Lung (tissue), 12 donors: ENCODE results near the gene FAM81A. TPM values are rescaled to one million over a fixed set of nuclear protein-coding genes. Genes with fewer than 3 reads are reported as not detected.

Experiments
- ATAC-seq: fragments of 200-7000 bp; cut with Tn5 transposase; one replicate; pipeline ENCODE4 v1.9.1; 2020; ENCODE audit warnings: moderate number of reproducible peaks; ENCODE audit not compliant: insufficient read depth, low FRiP score
- DNase-seq, 3 donors: peaks; one replicate each; pipeline ENCODE4 v3.0.0-alpha.2; 2013 to 2017
- H3K27ac ChIP-seq, 2 donors: one replicate each; pipeline ENCODE4 v1.5.1; 2013; ENCODE audit warnings: mild to moderate bottlenecking in 2 of 2, moderate library complexity in 2 of 2, control low read depth in 1 of 2, inconsistent platforms in 1 of 2, low read depth in 1 of 2, low read length in 1 of 2
- H3K27me3 ChIP-seq, 3 donors: one replicate each; pipeline ENCODE4 v1.5.1; 2013; ENCODE audit warnings: low read length in 2 of 3; ENCODE audit not compliant: control insufficient read depth in 3 of 3, insufficient read depth in 3 of 3
- H3K36me3 ChIP-seq, 4 donors: one replicate each; pipeline ENCODE4 v1.5.1; 2013; ENCODE audit warnings: low read length in 4 of 4, mild to moderate bottlenecking in 1 of 4, moderate library complexity in 1 of 4; ENCODE audit not compliant: control insufficient read depth in 4 of 4, insufficient read depth in 4 of 4
- H3K4me1 ChIP-seq, 5 donors: one replicate each; pipeline ENCODE4 v1.5.1; 2013; ENCODE audit warnings: low read length in 5 of 5, mild to moderate bottlenecking in 2 of 5, moderate library complexity in 1 of 5; ENCODE audit not compliant: control insufficient read depth in 5 of 5, insufficient read depth in 5 of 5
- H3K4me3 ChIP-seq: one replicate; pipeline ENCODE4 v1.5.1; 2013; ENCODE audit warnings: mild to moderate bottlenecking, control low read depth, moderate library complexity
- H3K9ac ChIP-seq, 2 donors: one replicate each; pipeline ENCODE4 v1.5.1; 2013; ENCODE audit warnings: low read length in 2 of 2, control low read depth in 1 of 2; ENCODE audit not compliant: insufficient read depth in 1 of 2
- H3K9me3 ChIP-seq, 4 donors: one replicate each; pipeline ENCODE4 v1.5.1; 2013; ENCODE audit warnings: low read length in 3 of 4, mild to moderate bottlenecking in 1 of 4, moderate library complexity in 1 of 4; ENCODE audit not compliant: control insufficient read depth in 4 of 4, insufficient read depth in 3 of 4
- WGBS, 2 donors: extraction: QIAGEN DNeasy Blood & Tissue Kit; methylation state at CpG; one replicate each; pipeline ENCODE4 v1.1.7; 2013; 5-methylcytosine and 5-hydroxymethylcytosine counted together
- polyA plus RNA-seq, 2 donors: library from polyadenylated mRNA; stranded (reverse); fragments of 200-250 nt; gene quantifications; one replicate each; pipeline ENCODE4 v1.2.1, GENCODE V29; 2013
- total RNA-seq, 2 donors: library from RNA; depleted of rRNA in 1 of 2; stranded (reverse); fragments of >200 nt in 1 of 2; gene quantifications; one replicate each; pipeline ENCODE4 v1.2.1, GENCODE V29; 2014 to 2021
- TF ChIP-seq, protein P1 (sequence below): IDR thresholded peaks from 2 replicates; pipeline ENCODE4 v1.5.1; 2012; ENCODE audit warnings: mild to moderate bottlenecking; ENCODE audit errors: control extremely low read depth, extremely low read depth
- donor health status: control.
- donor health status: control.
- donor health status: Bipolar disorder and iron deficiency.
- donor health status: healthy.
- donor health status: DM: yes; HTN: yes; CAD: no.

FAM81A gene
- total and polyA plus RNA-seq, 4 donors, result 0.67 to 2.9 (median 1.7) TPM

DNA sequence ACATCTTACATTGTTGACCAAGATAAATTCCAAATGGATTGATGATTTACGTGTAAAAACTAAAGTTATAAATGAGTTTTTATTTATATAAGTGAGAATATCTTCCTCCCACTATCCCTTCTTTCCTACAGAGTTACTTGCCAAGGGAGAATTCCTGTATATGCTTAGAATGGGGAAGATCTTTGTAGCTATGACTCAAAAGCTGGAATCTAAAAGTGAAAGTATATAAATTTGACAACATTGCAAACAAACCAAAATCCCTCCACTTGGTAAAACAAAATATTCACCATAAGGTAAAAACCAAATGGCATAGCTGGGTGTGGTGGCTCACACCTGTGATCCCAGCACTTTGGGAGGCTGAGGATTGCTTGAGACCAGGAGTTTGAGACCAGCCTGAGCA is 120.9 kb downstream of the FAM81A start:
- Histone ChIP-seq H3K27ac (no peak overlapping the region), H3K9ac (no peak overlapping the region), H3K9me3 (peaks cover 0 to 4% (median 0%) of the 10 kb centered on the region in 4 donors), H3K36me3 (no peaks in the 10 kb centered on the region), H3K4me1 (no peaks in the 10 kb centered on the region), H3K27me3 (no peaks in the 10 kb centered on the region), H3K4me3 (no peak overlapping the region)
- TF ChIP-seq, protein P1, sequence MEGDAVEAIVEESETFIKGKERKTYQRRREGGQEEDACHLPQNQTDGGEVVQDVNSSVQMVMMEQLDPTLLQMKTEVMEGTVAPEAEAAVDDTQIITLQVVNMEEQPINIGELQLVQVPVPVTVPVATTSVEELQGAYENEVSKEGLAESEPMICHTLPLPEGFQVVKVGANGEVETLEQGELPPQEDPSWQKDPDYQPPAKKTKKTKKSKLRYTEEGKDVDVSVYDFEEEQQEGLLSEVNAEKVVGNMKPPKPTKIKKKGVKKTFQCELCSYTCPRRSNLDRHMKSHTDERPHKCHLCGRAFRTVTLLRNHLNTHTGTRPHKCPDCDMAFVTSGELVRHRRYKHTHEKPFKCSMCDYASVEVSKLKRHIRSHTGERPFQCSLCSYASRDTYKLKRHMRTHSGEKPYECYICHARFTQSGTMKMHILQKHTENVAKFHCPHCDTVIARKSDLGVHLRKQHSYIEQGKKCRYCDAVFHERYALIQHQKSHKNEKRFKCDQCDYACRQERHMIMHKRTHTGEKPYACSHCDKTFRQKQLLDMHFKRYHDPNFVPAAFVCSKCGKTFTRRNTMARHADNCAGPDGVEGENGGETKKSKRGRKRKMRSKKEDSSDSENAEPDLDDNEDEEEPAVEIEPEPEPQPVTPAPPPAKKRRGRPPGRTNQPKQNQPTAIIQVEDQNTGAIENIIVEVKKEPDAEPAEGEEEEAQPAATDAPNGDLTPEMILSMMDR, result no peak
- ATAC-seq (no peak), DNase-seq (no peak)
- WGBS, 2 donors, result 70 to 82% methylated on average over 1 of the region's 1 CpG

DNA sequence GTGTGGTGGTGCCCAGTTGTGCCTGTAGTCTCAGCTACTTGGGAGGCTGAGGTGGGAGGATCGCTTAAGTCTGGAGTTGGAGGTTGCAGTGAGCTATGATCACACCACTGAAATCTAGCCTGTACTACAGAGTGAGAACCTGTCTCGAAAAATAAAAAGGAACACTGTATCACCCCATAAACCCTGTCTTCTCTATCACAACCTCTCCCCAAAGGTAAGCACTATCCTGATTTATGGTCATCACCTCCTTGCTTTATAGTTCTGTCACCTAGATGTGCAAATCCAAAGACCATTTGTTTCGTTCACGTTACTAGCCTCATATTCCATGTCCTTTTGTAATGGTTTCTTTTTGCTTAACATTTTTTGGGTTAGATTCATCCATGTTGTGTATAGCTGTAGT is 123.6 kb downstream of the FAM81A start:
- no peak overlapping the region for H3K27ac ChIP-seq
- no peaks in the 10 kb centered on the region for H3K27me3 ChIP-seq
- no peaks in the 10 kb centered on the region for H3K36me3 ChIP-seq
- TF ChIP-seq, protein P1, result no peak
- 96 to 99% methylated on average over 4 of the region's 4 CpGs for WGBS, 2 donors
- ATAC-seq, result no peak
- H3K4me1 ChIP-seq, result no peaks in the 10 kb centered on the region
- H3K4me3 ChIP-seq, result no peak overlapping the region
- no peak overlapping the region for H3K9ac ChIP-seq
- peaks cover 0 to 6% (median under 1%) of the 10 kb centered on the region in 4 donors for H3K9me3 ChIP-seq
- no peak for DNase-seq

DNA sequence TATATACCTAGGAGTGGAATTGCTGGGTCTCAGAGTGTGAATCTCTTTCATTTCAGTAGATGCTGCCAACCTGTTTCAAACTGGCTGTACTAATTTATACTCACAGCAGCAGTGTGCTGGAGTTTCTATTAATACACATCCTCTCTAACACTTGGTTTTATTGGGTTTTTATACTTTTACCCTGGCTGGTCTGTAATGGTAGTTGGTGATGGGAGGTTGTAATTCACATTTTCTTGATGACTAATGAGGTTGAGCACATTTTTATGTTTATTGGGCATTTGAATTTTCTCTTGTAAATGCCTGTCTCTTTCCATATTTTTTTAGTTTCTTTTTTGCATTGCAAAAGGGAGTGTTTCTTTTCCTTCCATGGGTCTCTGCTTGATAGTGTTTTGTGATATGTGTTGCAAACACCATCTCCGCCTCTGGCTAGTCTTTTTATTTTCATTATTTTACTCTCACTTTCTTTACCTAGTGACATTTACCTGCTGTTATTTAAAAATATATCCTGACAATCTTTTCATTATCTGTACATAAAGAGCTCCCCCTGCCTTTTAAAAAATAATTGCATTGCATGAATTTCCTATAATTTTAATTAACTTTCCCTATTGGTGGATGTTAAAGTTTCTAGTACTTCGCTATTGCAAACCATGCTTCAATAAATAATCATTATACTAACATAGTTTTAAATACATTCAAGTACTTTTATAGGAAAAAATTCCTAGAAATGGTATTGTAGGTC is 124.6 kb downstream of the FAM81A start:
- H3K4me3 ChIP-seq, result no peak overlapping the region
- H3K4me1 ChIP-seq, result no peaks in the 10 kb centered on the region
- no peak overlapping the region for H3K27ac ChIP-seq
- peaks cover 0 to 6% (median under 1%) of the 10 kb centered on the region in 4 donors for H3K9me3 ChIP-seq
- no peaks in the 10 kb centered on the region for H3K36me3 ChIP-seq
- TF ChIP-seq, protein P1, result no peak
- no peak for DNase-seq
- no peak overlapping the region for H3K9ac ChIP-seq
- 93 to 96% methylated on average over 2 of the region's 2 CpGs for WGBS, 2 donors
- H3K27me3 ChIP-seq, result no peaks in the 10 kb centered on the region
- ATAC-seq, result no peak
